Measurements from ENCODE around the gene IL17RA. TPM values are rescaled to one million over a fixed set of nuclear protein-coding genes. Genes with fewer than 3 reads are reported as not detected.

Gene IL17RA
- total and polyA plus RNA-seq, 4 donors = 9.0 to 45.1 (median 22.6) TPM

- DNase-seq (no peak), ATAC-seq (ENCODE audit: insufficient read depth, low FRiP score) (no peak)
- H3K27ac ChIP-seq (ENCODE audit: low read depth in 1 of 2, low read length in 1 of 2) = no peak overlapping the region
- no peaks in the 10 kb centered on the region for H3K36me3 ChIP-seq (ENCODE audit: control insufficient read depth in 4 of 4, insufficient read depth in 4 of 4, low read length in 4 of 4)
- peaks cover 0 to 6% (median 0%) of the 10 kb centered on the region in 4 donors for H3K9me3 ChIP-seq (ENCODE audit: control insufficient read depth in 4 of 4, insufficient read depth in 3 of 4, low read length in 3 of 4)
- no peak for TF ChIP-seq CTCF (IDR thresholded peaks at IDR 0.05; ENCODE audit: control extremely low read depth, extremely low read depth)
- 29% methylated on average over 63 of the region's 63 CpGs for WGBS, 2 donors
- H3K9ac ChIP-seq (ENCODE audit: insufficient read depth in 1 of 2, low read length in 2 of 2) = no peak overlapping the region
- H3K4me3 ChIP-seq = no peak overlapping the region
- peaks cover 4 to 23% (median 17%) of the 10 kb centered on the region in 3 donors for H3K27me3 ChIP-seq (ENCODE audit: control insufficient read depth in 3 of 3, insufficient read depth in 3 of 3, low read length in 2 of 3)
- H3K4me1 ChIP-seq (ENCODE audit: control insufficient read depth in 5 of 5, insufficient read depth in 5 of 5, low read length in 5 of 5) = peaks cover 0 to 21% (median 4%) of the 10 kb centered on the region in 5 donors
Measured at GRCh38 chr22:17119481-17120202, 34.8 kb downstream of the IL17RA start.

- H3K9ac ChIP-seq (ENCODE audit: insufficient read depth in 1 of 2, low read length in 2 of 2) = no peak overlapping the region
- H3K36me3 ChIP-seq (ENCODE audit: control insufficient read depth in 4 of 4, insufficient read depth in 4 of 4, low read length in 4 of 4) = no peaks in the 10 kb centered on the region
- peak overlapping the region; percentile 24 for H3K4me3 ChIP-seq
- WGBS, 2 donors = 4 to 5% methylated on average over 25 to 45 of the region's 45 CpGs
- no peak overlapping the region for H3K27ac ChIP-seq (ENCODE audit: low read depth in 1 of 2, low read length in 1 of 2)
- peaks cover 0 to 6% (median 0%) of the 10 kb centered on the region in 4 donors for H3K9me3 ChIP-seq (ENCODE audit: control insufficient read depth in 4 of 4, insufficient read depth in 3 of 4, low read length in 3 of 4)
- peak; percentile 37 to 72 (median 61) for DNase-seq
- ATAC-seq (ENCODE audit: insufficient read depth, low FRiP score) = no peak
- H3K27me3 ChIP-seq (ENCODE audit: control insufficient read depth in 3 of 3, insufficient read depth in 3 of 3, low read length in 2 of 3) = peaks cover 4 to 23% (median 17%) of the 10 kb centered on the region in 3 donors
- H3K4me1 ChIP-seq (ENCODE audit: control insufficient read depth in 5 of 5, insufficient read depth in 5 of 5, low read length in 5 of 5) = peaks cover 0 to 21% (median 4%) of the 10 kb centered on the region in 5 donors
- TF ChIP-seq CTCF (IDR thresholded peaks at IDR 0.05; ENCODE audit: control extremely low read depth, extremely low read depth) = no peak
Measured at GRCh38 chr22:17120281-17120680, 35.5 kb downstream of the IL17RA start.

DNA sequence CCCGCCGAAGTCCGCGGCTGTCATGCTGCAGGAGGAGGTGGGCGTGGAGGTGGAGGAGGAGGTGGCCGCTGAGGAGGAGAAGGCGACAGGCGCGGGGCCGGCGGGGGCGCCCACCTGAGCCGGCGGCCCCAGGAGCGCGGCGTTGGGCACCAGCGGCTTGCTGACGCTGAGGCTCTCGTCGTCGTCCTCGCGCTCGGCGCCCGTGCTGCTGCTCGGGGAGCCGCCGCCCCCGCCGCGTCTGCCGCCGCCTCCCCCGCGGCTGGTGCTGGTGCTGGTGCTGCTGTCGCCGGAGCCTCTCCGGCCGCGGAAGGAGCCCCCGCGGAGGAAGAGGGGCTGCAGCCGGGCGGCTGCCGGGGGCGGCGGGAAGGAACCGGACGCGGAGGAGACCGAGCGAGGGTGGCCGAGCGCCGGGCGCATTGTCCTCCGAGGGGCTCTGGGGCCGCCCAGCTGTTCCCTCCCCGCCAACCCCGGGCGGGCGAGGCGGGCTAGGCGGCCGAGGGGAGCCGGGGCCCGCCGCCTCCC is 36.0 kb downstream of the IL17RA start:
- H3K4me1 ChIP-seq (ENCODE audit: control insufficient read depth in 5 of 5, insufficient read depth in 5 of 5, low read length in 5 of 5) = peaks cover 0 to 21% (median 4%) of the 10 kb centered on the region in 5 donors
- peaks cover 0 to 6% (median 0%) of the 10 kb centered on the region in 4 donors for H3K9me3 ChIP-seq (ENCODE audit: control insufficient read depth in 4 of 4, insufficient read depth in 3 of 4, low read length in 3 of 4)
- ATAC-seq (ENCODE audit: insufficient read depth, low FRiP score) (peak; percentile 22), DNase-seq (no peak)
- no peak for TF ChIP-seq CTCF (IDR thresholded peaks at IDR 0.05; ENCODE audit: control extremely low read depth, extremely low read depth)
- 1% methylated on average over 51 to 70 of the region's 70 CpGs for WGBS, 2 donors
- H3K9ac ChIP-seq (ENCODE audit: insufficient read depth in 1 of 2, low read length in 2 of 2) = no peak overlapping the region
- no peaks in the 10 kb centered on the region for H3K36me3 ChIP-seq (ENCODE audit: control insufficient read depth in 4 of 4, insufficient read depth in 4 of 4, low read length in 4 of 4)
- H3K4me3 ChIP-seq = peak overlapping the region; percentile 24
- peaks cover 4 to 23% (median 17%) of the 10 kb centered on the region in 3 donors for H3K27me3 ChIP-seq (ENCODE audit: control insufficient read depth in 3 of 3, insufficient read depth in 3 of 3, low read length in 2 of 3)
- peak overlapping the region in 1 of 2 donors; percentile 54 for H3K27ac ChIP-seq (ENCODE audit: low read depth in 1 of 2, low read length in 1 of 2)

All from lung (tissue), 12 donors.